NCI-H2081 (cell line): ENCODE results near the gene ZNF831.
A peak's percentile ranks its signal among the peaks of the same experiment; 100 is the strongest.

ENCODE experiments used
- DNase-seq, 2 experiments: peaks; one replicate each; lab custom pipeline; 2025; lab: John Stamatoyannopoulos, UW

ZNF831 gene

DNA sequence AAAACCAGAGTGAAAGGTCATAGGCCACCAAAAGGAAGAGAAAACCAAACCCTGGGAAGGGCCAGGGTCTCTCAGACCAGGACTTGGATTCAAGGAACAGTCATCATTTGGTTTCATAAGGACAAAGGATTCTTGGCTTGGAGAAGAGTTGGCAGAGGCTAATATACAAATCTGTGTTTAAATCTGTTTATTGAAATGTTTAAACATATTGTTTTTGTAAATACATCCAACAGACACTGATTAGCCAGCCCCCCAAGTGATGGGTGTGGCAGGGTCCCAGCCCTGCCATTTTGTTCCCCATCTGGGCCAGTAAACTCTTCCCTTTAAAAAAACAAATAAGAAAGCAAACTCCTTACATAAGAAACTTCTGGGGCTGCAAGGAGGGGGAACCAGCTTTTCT is 6.1 kb upstream of the ZNF831 start:
- DNase-seq = no peak

DNA sequence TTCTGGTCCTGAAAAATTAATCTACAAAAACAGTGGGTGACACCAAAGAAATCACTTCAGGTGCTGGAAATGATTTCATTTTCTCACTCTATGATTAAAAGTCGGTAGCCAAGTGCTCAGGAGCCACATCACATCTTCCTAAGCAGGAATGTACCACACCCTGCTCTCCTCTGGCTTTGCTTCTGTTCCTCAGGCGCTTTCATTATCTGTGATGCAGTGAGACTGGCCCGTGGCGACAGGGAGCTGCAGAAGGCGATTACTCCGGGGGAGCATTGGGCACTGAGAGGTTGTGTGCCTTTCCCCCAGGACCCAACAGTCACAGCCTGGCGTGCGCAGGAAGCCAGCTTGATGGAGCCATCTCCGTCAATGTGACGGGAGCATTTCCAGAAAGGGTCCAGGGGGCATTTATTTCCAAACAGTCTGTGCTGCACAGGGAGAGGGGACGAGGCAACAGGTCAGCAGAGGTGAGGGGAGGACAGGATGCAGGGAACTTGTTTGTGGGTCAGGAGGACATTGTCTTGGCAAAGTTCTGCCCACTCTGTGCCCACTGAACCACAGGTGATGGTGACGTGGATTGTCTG is 5.6 kb upstream of the ZNF831 start:
- DNase-seq = no peak

DNA sequence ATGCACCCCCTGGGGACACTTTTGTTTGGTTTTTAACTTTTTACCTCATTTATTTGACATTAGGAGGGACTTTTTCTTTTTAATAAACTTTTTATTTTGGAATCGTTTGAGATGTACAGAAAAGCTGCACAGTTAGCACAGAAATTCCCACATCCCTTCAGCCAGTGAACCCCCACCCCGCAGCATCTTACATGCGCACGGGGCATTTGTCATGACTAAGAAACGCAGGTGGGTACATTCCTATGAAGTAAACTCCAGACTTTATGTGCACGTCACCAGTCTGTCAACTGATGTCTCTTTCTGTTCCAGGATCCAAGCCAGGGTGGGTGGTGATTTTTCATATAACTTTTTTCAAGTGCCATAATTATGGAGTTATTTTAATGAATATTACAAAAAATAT is 4.9 kb upstream of the ZNF831 start:
- DNase-seq = no peak

DNA sequence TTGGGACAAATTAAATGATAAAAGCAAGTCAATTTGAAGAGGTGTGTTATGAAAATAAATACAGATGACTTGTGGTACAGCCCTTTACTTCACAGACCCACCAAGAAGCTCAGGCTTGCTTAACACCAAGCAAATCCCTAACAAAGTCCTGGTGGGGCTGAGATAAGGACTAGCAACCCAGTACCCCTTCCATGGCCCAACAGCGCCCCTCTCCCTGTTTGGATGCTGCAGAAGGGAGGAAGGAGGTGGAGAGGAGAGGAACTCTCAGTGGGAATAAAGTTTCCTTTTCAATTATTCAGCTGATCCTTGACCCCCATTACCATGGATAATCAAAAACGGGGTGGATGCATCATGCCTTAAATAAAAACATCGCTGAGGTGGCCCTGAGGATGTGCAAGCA is 4.5 kb upstream of the ZNF831 start:
- DNase-seq = no peak

DNA sequence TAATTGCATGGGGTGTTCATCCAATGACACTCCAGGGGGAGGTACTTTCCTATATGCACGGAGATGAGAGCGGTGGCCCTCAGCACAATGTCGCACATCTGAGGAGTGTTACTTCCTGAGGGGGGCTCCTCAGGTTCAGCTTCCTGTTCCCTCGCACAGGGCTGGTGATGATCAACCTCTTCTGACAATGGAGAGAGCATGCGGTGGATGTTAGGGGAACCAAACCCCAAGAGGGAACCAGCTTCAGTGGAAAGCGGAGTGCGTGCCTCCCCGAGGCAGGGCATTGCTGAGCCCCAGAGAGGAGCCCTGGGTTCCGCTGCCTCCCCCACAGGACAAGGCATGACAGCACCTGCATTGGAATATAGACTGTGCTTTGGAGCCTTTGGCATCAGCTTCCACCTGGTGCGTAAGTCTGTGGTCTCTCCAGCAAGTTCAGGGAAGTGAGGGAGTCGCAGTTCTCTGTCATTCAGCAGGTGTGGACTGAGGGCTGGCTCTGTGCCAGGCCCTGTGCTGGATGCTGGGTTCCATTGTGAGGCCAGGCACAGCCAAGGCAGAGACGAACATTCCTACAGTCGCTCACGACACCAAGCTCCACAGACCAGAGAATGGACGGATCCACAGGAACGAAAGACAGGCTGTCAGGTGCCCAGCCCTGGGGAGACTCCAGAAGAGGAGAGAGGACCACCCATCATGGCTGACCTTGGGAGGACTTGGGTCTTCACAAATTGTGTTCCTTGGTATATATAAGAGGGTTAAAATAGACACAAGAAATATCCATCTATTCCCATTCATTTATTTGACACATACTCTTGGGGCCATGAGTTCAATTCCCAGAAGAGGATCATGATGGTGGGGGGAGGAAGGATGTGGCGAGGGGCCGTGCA is 3.9 kb upstream of the ZNF831 start:
- DNase-seq = peak in 1 of 2 experiments; percentile 21

DNA sequence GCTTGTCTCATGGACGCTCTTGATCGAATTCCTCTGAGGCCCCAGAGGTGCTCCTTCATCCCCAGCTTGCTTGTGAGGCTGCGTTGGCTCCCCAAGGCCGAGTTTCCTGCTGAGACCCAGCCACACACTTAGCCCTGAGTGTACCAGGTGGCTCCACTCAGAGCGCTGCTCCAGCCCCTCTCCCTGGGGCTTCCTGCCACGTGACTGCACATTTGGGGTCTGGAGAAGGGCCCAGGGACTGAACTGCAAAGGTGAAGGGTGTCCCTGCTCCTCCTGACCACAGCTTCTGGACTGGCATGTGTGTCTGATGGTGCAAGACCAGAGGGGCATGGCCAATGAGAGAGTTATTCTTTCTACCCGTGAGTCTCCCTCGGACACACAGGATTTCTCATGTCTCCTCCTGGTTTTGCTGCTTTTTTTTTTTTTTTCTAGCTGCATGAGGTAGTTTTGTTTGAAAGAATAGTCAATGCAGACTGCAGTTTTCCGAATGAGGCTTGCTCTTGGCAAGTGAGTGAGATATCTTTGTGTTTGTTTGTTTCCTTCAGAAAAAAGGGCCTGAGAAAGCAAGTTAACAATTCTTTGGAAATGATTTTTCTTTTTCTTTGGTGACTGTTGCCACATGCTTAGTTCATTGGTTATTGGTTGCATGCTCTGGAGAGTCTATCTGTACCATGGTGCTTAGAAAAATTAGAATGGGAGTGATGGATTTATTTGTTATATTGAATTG is 3.1 kb upstream of the ZNF831 start:
- DNase-seq = no peak

DNA sequence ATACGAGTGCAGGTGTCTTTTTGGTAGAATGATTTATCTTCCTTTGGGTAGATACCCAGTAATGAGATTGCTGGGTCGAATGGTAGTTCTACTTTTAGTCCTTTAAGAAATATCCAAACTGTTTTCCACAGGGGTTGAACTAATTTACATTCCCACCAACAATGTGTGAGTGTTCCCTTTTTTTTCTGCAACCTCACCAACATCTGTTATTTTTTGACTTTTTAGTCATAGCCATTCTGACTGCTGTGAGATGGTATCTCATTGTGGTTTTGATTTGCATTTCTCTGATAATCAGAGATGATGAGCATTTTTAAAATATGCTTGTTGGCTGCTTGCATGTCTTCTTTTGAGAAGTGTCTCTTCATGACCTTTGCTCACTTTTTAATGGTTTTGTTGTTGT is 1.9 kb upstream of the ZNF831 start:
- no peak for DNase-seq

DNA sequence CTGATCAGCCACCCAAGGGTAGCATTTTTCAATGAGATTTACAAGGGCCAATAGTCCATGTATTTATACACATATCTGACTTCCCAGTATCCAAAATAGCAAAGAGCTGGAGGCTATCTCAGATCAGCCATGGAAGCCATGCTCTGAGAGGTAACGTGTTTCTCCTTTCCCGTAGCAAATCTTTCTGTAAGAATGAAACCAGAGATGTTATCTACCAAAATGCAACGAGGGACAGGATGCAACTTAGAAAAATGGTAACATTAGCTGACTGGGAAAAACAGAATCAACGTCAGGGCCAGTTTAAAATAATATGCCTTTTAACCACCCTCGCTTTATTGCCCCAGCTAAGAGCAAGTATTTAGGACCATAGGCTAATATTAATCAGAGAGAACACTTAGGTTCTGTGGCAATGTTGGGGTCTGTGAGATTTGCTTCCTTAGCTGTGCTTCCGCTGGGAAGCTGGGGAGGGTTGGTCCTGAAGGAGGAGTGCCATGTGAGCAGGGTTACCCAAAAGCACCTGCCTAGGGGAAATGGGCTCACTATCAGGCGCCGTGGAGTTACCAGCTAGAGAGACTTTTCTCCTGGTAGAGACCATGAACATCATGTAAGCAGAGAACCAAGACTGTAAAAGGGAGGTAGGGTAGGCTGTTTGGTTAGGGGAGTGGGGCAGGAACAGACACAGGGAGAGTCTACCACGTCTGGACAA is 1.2 kb downstream of the ZNF831 start:
- no peak for DNase-seq

DNA sequence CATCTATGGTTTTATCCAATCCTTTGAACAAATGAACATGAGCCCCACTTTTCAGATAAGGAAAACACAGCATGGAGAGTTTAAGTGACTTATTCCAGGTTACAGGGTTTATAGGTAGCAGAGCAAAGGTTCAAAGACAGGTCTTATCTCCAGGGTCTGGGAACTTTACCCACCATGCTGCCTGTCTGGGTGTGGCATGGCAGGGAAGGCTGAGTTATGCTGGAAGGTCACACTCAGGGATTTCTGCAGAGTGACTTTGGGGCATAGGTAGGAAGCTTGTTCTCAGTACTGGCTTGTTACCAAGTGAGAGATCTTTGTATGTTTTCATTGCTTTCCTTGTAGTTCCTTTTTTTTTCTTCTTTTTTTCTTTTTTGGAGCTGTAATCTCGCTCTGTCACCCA is 1.8 kb downstream of the ZNF831 start:
- no peak for DNase-seq

DNA sequence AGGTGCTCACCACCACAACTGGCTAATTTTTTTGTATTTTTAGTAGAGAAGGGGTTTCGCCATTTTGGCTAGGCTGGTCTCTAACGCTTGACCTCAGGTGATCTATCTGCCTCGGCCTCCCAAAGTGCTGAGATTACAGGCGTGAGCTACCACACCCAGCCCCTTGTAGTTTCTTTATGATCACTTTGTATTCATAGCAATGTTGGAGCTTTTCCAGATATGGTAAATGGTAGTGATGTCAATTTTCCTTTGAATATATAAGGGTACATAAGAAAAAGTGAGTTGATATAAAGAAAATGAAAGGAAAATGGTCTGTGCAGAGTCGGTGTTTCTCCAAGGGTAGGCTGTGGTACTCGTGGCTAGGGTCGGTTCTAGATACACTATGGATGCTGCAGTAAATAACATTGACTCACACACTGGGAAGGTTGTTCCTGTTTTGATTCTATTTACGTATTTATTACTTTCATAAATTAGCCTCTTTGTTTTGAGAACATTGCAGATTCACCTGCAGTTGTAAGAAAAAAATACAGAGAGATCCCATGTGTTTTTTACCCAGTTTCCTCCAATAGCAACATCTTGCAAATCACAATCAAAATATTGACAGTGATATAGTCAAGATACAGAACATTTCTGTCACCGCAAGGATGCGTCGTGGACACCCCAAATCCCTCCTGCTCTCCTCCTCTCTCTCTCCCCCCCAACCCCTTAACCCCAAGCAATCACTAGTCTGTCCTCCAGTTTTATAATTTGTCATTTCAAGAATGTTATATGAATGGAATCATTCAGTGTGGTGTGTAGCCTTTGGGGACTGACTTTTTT is 2.5 kb downstream of the ZNF831 start:
- no peak for DNase-seq

DNA sequence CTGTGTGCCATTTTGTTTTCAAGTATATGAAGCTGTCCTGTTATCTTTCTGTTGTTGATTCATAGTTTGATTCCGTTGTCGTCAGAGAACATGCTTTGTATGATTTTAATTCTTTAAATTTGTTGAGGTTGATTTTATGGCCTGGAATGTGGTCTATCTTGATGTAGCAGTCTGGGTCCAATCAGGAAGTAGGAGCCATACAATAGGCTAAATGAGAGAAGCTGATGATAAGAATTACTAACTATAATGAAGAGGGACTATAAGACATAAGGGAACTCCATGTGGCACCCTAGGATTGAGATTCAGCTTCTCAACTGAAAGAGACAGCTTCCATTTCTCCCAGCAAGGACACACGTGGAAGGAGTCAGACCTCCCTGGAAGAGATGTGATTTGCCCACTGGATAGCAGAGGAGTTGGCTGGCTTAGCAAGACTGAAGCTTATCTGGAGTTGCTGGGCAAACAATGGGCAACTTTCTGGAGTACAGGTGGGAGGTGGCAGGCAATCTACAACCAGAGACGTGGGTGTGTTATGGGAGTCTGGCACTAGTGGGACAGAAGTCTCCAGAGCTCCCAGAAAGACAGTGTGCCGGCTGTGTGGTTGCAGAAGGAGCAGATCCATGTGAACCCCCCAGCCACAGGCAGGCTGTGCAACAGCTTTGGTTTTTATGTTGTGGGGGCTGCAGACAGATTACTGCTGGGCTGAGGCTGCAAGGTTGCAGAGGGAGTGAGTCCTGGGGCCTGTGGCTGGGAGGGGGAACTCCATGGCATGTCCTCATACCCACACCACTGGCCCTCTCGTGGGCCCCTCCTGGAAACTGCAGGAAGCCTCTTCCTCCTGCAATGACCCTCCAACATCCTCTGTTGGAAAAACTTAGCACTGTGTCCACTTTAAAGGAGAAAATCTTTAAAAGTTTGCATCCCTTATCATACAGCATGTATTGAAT is 7.1 kb downstream of the ZNF831 start:
- DNase-seq = no peak

DNA sequence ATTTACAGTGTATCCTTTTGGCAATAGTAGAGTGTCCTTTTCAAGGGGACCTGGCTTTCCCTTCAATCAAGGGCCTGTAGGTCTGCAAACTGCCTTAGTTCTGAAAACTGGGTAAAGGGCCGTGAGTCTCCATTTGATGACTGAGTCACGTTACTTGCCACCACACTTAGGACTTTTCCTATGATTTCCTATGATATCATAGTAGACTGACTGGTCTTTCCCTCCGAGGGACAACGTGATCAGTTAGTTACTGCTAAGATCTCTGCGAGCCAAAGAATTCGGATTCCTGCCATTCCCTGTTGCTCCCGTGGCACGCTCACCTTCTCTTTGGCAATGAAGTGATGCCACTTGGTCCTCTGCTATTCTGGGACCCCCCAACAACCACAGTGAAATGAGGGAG is 8.4 kb downstream of the ZNF831 start:
- DNase-seq = no peak

DNA sequence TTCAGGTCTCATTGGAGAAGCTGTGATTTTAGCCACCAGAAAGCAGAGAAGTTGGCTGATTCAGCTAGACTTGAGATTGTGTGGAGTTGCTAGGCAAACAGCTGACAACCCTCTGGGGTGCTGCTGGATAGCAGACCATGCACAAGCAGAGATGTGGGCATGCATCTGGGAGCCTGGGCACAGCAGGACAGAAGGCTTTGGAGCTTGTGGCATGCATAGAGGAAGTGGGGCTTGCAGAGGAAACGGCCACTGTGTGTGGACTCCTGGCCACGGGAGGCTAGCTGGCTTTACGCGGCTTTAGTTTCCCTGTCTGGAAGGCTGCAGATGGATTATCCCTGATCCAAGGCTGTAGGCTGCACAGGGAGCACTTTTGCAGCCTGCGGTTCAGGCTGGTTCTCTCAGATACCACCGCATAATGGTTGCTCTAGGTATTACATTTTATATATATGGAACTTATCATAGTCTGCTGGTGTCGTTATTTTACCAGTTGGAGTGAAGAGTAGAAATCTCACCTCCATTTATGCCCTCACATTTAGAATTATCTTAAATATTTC is 10.4 kb downstream of the ZNF831 start:
- DNase-seq = no peak

DNA sequence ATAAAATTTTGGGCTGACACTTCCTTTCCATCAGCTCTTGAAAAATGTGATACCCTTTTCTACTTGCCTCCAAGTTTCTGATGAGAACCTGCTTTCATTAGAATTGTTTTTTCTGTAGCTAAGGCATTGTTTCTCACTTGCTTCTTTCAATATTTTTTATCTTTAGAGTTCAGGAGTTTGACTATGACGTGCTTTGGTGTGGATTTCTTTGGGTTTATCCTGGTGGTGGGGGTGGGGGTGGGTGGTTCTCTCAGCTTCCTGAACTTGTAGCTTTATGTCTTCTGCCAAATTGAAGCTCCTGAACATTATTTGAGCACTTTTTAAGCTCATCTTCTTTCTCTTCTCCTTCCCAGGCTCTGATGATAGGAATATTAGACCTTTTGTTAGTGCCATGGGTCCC is 11.4 kb downstream of the ZNF831 start:
- DNase-seq = no peak

DNA sequence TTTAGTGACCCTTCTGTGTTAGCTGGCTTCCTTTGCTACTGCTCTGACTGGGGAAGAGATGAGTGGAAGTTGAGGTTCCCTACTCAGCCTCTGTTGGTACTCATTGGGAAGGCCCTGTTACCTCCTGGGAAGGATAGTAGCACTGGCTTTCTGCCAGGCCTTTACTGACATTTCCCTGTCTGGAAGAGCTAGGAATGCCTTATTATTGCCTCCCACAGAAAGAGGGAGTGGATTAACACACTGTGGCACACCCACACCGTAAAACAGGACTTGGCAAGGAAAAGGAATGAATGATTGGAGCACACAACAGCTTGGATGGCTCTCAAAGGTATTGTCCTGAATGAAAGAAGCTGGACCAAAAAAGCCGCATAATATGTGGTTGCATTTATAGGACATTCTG is 12.2 kb downstream of the ZNF831 start:
- DNase-seq = no peak

DNA sequence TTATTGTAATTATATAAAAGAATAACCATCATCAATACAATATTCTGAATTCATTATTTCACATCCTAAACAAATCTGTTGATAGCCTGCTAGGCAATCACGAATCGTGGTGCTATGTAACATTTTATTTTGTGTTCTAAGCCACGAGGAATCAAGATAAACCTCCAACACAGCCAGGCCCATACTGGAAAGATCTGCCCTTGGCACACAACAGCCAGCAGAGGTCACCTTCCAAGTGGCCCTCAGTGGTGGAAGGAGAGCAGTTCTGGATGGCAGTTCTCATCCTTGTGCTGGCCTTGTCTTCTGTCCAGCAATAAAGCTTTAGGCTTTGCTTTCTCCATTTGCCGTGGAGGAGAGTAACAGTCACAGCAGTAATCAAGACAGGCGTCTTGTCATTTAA is 13.2 kb downstream of the ZNF831 start:
- DNase-seq = no peak

DNA sequence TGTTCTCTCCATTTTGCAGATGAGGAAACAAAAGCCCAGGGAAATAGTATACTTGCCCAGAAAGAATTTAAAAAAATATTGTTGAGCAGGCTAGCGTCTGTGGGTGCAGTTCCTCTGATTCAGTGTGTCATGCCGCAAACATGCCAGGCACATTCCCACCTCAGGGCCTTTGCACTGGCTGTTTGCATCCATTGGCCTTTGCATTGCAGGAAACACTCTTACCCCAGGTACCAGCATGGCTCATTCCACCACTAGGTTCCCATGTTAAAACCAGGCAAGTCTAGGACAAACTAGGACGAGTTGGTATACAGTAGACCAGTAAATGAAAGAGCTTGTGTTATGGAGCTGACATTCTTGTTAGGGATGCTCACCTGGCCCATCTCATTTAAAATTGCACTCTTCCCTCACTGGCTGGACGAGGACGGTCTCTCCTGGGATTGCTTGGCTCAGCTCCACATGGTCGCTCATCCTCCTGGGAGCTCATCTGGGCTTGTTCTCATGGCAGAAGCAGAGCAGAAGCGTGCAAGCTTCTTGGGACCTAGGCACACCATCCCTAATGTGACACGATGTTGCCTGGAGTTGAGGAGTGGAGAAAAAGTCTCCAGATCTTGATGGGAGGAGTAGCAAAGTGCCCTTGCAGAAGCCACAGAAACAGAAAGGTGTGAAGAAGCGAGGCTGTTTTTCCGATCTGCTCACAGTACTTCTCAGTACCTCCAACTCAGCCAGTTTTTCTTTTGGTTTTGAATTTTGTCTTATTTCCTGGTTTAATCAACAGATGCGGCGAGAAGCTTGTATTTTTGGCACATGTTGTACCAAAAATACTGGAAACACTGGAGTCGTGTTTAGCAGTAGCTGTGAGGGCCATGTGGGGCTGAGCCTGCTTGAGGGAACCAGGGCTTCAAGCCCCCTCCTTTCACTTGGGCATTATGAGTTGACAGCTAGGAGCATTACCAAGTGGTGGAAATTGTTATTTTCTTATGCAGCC is 13.9 kb downstream of the ZNF831 start:
- no peak for DNase-seq

DNA sequence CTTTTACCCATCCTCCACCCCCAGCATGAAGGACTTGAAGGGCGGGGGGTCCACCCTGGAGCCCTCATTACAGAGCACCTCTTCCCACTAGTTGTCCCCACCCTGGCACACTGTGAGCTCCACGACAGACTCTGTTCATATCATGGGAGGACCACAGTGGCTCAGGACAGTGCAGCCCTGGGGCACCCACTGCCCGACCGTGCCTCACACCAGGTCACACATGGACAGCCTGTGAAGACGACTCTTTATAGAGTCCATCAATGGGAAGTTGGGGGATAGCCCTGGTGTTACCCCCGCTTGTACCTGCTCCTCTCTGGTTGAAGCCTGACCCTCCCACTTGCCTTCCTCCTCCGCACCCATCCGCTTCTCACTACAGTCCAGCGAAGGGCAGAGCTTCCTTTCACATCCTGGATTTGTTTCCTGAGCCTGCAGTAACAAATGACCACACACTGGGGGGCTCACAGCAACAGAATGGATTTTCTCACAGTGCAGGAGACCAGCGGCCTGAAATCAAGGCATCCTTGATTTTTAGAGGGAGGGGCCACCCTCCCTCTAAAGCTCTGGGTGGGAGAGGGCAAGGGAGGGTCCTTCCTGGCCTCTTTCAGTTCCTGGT is 15.5 kb downstream of the ZNF831 start:
- no peak for DNase-seq
